Measurements from ENCODE around the gene DLX2.

DLX2 gene

DNA sequence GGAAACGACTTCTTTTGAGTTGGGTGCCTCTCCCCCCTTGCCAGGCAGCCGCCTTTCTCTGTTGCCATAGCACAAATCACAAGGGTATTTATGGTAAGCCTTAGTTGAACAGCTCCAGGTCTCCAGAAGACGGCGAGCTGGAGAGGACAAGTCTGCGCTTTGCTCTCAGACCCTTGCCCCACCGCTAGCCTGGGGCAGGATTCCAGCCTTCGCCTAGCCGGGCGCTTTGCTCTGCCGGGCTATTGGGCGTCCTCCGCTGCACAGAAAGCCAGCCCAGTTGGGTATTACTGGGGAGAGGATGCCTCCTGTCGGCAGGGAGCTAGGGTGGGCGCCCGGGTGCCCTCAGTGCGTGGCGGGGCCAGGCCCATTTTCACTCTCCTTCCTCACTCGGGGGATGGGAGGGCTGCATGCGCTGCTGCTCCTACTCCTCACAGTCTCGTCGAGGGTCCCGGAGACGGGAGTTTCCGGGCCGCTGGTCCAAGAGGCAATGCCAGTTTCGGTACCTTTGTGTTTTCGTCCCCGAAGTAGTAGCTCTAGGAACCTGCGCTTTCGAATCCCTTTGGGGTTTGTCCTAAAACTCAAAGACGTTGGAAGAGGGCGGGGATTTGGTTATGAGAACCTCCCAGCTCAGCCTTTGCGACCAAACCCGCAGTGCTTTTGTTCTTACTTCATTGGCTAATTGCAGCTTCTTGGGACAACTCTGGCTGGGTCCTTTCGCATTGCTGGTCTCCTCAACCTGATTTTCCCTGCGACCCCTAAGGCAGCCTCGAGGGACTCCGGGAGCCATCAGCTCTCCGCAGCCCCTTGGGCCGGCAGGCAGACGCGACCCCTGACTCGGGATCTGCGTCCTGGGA is 3.6 kb upstream of the DLX2 start:
- peak in 1 of 2 donors; percentile 42 for DNase-seq

DNA sequence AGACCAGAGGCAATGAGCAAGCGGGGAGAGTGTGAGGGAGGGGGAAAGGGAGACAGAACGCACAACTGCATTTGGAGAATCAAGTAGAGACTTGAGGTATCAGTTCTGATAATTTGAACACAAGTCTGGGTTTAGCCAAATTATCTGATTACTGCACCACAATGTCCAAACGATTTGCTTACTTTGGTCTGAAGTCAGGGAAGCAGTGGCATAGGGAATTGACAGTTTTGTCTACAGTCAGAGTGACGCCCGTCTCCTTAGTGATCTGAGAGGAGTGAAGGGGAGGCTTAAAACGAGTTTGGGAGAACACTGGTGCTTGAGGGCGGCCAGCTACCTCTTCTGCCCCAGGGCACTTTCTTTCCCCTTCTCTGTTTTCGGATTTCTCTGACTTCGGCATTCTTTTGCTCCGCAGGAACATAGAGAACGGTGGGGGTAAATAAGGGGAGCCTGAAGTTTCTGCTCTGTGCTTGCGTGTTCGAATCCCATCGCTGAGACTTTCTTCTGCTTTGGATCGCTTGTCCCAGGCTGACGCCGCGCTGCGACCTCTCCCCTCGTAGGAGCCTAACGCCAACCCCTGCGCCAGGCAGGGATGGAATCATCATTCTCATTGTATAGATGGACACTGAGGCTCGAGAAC is 2.9 kb upstream of the DLX2 start:
- DNase-seq: no peak

DNA sequence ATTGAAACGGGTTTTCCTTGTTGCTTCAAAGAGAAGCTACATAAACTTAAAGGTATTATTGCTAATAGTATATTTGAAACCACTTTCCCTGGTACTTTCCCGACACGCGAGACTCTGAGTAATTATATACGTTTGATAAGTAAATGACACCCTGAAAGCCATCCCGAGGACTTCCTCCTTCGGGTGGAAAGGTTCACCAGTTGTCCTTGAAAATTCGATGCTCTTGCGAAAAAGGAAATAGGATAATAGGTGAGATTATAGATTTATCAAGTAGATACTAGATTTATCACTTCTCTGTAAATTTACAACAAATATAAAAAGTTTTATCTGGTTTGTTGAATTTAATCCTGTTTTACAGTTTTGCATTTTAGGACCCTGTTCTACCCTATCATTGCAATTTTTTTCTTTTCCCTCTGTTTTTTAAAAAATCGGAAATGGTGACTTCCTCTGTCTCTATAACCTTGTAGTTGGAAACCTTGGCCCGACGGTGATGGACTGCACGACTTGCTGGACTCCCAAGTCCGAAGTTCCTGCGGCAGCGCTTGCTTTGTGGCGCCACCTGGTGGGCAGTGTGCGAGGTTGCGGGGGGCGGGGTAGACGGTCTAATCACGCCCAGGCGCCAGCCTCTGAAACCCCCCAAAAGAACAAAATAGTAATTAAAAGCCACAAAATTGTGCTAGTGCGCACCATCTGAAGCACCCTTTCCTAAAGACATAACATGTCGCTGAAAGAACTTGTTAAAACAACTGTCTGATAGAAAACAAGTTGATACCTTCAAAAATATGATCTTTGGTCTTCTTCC is 972 bp upstream of the DLX2 start:
- peak; percentile 67 to 71 for DNase-seq

DNA sequence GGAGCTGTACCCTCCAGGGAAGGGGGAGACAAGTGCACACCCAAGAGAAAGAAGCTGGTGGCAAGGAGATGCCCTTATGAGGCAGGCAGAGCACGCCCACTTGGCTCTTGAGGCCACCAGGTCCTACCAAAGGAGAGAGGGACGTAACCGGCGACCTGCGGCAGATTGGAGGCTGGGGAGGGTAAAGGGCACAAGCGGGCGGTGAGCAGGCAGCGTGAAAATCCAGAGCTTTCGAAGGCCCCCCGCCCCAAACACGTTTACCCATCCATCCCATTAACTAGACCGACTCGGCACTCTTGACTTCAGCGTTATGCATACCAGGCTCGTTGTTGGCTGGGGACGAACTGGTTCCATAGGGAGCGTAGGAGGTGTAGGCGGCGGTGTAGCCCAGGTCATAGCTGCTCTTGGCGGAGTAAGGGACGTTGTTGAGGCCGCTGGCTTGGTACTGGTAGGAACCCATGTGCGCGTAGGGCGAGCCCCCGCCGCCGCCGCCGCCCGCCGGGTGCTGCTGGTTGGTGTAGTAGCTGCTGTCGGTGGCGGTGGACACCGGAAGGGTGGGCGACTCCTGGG is 794 bp downstream of the DLX2 start:
- DNase-seq: peak in 1 of 2 donors; percentile 38

DNA sequence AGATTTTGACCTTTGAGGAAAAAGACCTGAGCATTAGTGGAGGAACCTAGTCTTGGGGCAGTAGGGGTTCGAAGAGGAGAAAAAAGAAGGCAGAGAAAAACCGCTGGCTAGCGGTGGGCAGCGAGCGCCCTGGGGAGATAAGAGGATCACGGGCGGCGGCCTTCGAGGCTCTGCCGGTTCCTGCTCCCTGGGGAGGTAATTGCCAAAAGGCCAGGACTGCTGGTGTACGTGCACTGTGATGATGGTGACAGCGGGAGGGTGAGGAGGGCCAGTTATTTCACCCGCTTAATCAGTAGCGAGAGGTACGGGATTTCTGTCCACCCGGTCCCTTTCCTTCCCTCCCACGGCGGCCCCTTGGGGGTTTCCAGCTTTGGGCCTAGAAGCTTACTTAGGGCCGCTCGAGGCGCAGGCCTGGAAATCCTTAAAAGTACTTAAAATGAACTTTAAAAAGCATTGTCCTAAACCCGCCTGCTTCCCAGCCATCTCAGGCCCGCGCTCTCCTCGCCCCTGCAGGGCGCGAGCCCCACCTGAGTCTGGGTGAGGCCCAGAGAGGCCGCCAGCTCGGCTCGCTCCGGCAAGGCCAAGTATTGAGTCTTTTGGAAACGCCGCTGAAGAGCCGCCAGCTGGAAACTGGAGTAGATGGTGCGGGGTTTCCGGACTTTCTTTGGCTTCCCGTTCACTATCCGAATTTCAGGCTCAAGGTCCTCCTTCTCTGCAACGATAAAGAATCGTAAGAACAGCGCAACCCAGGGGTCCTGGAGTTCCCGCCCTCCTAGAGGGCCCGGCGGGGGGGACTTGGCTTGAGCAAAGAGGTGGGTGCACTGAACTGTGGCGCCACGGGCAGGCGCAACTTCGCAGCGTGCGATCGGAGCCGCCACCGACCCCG is 1.5 kb downstream of the DLX2 start:
- DNase-seq: no peak

DNA sequence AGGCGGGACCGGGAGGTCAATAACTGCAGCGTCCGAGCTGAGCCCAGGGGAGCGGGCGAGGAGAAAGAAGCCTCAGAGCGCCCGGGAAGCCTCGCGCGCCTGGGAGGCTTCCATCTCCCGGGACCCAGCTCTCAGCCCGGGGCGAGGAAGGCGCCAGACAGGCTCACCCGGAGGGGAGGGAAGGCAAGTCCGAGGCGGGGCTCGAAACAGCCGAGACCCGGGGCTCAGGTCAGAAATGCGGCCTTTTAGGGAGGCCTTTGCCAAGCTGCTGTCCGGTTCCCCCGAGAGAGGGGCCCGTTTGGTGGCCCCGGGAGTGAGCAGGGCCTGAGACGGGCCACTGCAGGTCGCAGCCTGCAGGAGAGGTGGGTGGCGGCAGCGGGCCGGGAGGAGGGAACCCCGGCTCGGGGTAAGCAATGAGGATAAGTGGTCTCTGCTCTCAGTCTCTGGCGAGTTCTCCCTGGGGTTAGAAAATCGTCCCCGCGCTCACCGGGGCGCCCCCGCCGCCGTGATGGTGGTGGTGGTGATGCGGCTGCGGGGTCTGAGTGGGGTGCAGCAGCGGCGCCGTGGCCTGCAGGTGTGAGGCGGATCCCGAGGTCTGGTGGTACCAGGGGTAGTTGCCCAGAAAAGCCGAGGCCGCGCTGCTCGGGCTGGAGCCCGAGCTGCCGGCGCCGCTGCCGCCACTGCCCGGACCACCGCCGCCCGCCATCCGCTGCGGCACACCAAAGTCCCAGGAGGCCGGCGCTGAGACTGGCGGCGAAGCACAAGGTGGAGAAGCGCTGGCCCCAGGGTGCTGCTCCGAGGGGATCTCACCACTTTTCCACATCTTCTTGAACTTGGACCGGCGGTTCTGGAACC is 2.4 kb downstream of the DLX2 start:
- DNase-seq: no peak

DNA sequence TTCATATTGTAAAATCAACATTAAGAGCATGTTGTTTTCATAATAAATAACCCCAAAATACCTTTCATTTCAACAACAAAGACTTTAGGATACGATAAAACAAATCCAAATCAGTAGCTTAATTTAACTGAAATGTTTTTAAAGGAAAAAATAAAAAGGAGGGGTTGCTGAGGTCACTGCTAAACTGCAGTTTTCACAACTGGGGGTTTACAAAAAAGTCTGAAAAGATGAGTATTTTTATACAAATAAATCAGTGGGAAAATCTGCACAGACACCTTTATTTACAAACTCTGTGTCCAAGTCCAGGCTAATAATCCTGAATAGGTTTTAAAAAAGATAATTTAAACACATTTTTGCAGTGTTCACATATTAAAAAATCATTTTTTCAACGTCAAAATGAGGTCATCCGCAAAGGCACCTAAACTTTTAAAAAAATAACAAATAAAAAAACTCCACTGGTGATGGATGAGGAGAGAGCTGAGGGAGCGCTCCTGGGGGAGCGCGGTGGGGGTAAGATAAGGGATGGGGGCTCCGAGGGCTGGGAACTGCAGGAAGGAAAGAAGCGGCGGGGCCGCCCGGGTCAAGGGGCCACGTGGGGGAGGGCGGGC is 3.1 kb downstream of the DLX2 start:
- DNase-seq: no peak

DNA sequence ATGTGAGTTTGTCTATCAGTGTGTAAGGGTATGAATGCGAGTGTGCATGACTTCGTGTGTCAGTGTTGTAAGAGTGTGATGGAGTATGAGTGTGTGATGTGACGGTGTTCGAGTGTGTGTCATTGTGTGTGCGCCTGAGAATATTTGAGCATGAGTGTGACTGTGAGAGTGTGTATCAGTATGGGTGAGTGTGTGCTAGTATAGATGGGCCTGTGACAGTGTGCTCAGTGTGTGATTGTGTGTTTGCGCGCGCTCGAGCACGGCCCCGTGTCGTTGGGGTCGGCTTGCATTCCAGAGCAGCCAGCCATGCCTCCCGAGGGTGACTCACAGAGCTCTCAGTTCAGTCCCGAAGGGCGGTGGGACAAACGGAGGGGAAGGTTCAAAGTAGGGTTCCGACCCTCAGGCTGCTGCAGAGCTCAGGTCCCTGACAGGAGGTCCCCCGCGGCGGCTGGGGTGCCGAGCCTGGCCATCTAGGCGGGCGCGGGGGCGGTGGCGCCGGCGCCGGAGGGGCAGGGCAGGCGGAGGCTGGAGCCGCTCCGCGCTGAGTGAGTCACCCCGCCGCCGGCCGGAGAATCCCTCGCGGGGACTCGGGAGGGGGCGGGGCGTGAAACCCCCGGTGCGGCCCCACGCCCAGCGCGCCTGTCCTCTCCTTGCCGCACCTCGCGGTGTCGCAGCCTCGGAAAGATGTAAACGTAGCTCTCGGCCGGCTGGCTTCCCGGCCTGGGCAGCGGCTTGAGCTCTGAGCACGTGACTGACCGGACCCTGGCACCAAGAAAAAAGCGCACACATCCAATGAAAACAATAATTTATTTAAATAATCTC is 3.8 kb downstream of the DLX2 start:
- peak in 1 of 2 donors; percentile 42 for DNase-seq

DNA sequence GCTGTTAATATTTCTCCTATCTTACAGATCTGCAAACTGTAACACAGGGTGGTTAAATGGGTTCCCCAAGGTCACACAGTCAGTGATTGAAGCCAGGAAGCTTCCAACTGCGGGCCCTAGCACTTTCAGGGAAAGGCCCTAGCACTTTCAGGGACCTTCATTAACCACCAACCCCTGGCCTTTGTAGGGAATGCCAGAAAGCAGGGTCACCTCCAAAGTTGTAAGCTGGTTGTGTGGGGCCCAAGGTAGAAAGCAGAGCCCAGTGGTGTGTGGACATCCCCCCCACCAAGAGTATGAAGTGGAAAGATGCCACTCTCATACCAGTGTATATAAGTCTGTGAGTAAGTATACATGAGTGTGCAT is 4.4 kb downstream of the DLX2 start:
- DNase-seq: no peak

DNA sequence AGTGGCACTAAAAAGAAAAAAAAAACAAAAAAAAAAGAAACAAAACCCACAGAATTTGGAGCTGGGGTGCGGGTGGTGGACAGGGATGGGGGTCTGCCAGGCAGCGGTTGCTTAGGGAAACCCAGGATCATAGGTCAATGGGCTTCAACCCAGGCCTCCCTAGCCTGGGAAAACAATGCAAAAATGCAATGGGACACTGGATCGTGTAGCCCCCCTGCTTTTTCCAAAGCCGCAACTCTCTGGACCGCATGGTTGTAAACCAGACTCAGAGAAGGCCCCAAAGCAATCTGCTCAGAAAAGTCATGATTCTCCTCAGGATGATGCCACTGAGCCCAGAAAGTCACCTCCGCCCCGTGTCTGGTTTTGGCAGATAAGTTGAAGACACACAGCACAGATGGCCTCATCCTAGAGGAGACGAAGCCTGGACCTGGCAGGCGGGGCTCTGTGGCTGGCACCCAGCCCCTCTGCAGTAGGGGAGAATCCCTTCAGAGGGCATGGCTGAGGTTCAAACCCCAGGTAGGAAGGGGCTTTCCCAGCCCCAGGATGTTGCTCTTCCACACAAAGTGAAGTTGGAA is 5.1 kb downstream of the DLX2 start:
- DNase-seq: no peak

DNA sequence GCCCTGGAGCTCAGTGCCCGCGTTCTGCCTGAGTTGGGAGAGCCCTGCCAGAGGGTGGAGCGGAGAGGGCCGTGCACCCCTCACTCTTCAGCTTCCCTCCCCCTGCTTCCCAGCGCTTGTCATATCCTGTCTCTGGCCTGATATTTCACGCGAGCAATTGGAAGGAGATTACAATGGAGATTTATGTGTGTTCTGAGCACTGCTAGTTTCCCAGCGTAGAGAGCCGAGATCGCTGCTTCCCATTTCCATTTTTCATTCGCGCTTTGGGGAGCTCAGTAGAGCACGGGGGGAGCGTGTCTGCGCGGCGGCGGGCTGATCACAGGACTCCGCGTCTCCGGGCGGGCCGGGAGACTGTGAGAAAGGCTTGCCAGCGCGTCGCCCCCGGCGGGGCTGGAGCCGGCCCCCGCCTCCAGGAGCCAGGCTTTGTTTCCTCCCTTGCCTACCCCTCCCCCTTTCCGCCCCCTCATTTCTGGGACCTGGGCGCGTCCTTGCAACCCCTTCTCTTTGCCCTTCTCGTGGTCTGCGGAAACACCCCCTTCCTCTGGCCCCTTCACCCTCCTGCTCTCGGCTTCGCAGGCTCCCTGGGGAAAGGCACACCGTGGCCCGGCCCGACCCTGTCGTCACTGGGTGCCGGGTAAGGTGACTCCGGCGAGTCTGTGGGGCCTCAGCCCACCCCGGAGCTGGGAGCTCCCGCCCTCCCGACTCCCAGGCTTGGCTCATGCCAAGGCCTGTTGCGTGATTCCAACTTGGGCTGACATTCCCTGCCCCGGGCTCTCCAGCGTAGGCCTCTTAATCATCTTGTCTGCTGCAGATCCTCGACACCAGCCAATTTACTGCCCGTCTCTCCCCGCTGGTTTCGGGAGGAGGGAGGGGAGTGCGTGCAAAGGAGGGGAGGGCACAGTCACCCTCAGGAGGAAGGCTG is 5.8 kb downstream of the DLX2 start:
- DNase-seq: no peak

DNA sequence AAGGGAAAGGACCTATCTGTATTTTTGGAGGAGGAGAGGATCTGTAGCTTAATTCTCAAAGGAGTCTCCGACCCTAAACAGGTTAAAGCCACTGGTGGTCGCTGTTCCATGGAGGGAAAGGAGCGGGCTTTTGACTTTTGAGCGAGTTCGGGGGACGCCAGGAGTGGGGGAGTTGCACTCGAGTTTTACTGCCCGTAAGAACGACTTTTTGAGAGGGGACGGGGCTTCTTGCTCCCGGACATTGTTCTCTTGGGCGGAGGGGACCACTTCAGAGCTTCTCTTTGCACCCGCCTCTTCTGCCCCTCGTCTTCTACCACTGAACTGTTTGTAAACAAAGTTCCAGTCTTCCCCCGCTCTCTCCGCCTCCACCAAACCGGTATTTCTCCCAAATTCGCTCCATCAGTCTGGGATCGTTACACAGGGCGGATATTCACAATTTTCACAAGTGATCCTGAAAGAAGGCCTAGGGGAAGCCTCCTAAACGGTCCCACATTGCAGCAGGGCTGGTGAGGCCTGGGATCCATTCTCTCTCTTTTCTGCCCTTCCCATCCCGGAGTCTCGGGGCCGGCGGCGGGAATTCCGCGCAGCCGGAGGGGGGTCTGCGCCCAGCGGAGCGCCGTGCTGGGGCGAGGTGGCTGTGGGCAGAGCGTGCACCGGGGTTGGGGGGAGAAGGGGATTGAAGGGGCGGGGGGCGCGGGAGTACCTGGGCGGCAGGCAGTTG is 6.6 kb downstream of the DLX2 start:
- DNase-seq: no peak

DNA sequence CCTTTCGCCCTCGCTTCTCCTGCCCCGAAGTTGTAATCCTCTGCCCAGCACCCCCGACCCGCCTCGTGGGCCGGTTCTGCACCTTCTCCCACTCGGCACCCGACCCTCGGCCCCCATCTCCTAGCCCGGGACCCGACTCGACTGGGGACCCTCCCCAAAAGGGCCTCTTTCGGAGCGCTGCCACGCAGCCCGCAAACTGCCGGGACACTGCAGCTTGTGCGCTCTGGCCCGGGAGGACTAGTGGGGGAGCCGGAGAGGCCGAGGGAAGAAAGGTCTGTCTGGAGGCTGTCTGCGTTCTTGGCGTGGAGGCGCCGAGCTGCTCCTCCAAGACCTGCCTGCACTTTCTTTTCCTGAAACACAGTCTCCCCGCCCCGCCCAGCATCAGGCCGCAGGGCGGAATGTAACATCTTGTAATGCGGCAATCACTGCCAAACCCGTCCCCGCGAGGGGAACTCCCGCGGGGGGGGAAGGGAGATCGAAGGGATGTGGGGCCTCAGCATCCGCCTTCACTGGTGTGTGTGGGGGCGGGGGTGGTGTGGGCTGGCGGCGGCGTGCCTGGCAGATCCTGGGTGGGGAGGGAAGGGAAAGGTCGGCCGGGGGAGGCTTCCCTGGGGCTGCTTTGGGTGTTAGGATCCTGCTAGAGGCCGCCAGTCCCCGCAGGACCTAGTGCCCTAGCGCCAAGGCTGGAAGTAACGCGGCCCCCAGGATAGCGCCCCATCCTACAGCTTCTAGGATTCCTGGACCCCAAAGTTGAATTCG is 7.4 kb downstream of the DLX2 start:
- peak; percentile 77 to 82 for DNase-seq

DNA sequence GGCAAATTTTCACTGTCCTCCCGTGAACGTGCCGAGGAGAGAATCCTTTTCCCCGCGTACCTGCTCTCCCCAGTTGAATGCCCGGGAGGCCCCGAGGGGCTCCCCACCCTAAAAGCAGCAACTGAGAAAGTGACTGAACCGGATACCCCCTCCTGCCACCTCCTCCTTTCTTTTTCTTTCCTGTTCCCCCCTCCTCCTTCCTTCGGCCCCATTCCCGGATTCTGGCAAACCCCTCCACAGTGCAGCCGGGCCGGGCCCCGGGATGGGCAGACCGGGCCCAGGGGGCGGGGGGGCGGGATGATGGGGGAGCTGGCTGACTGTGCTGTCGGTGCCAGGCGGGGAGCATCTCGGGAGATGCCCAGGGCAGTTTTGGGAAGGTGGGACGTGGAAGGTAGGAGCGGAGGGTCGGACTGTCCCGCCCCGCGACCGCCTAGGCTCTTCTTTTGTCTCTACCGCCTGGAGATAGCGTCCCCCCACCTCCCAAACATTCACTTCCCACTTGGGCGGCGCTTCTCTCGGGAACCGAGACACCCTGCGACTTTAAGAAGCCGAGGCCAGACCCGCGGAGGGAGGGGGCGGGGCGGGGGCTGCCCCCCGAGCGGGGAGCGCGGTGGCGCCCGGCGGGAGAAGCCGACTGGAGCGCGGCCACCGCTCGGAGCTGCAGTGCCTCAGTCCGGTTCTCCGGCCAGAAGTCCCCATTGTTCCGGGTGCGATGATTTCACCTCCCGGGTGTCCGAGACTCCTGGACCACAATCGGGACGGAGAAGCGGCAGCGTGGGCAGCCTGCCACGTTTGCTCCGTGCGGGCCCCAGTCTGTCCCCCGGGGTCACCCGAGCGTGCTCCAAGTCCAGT is 8.2 kb downstream of the DLX2 start:
- no peak for DNase-seq

DNA sequence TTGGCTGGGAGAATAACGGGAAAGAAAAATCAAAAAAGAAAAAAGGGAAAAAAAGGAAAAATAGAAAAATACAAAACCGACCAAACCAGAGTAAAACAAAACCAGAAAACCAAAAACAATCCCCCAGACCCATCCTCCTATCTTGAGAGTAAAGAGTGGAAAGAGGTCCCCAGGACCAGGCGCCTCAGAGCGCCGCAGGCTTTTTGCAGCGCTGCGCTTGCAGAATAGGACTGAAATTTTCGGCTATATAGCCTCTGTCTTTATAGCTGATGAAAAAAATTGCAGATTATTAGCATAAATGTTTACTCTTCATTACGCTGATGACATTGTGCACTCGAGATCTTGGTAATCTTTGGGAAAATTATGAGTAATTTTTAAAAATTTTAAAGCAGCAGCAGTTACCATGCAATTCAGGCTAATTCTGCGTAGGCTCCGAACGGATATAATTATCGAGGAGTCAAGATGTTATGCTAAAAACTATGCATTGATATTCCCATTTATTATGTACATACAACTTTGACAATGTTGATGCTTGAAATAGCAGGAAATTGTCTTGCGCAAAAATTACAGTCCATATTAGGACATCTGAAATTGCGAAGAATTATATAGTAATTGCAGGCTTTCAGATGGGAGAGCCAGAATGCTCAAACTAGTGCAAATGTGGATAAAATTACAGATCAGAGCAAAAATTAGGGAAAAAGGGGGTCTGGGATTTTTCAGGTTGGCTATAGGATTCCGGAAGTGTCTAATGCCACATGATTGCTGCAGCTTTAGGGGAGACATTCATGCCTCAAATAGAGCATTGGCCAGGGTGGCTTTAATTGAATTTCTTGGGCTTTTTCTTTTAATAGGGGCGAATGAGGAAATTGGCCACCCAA is 9.0 kb downstream of the DLX2 start:
- DNase-seq: no peak

Data from CD4-positive, alpha-beta T cell treated with Interleukin-1 beta for 1 hour (primary cell).